Pancreas (tissue), 10 donors: ENCODE data around the gene SESTD1. TPM values are rescaled to one million over a fixed set of nuclear protein-coding genes. Genes with fewer than 3 reads are reported as not detected.

Source experiments
- ATAC-seq, 4 donors: fragments of 200-7000 bp; cut with Tn5 transposase; one replicate each; pipeline versions ENCODE4 v1.8.0 to v1.9.1; 2020; ENCODE audit warnings: mild to moderate bottlenecking in 4 of 4, moderate library complexity in 4 of 4
- DNase-seq, 6 donors: peaks; one replicate each; pipeline ENCODE4 v3.0.0-alpha.2; 2020
- FAIRE-seq: peaks from 2 replicates; lab custom pipeline; 2012; peaks lifted over from hg19 to GRCh38; lab: Jason Lieb, UNC
- H3K27ac ChIP-seq, 4 donors: fragments of 200-600 bp; sonication (generic); 1 replicate in 3 of 4; 2 replicates in 1 of 4; pipeline versions ENCODE4 v1.5.0 to v1.8.0; 2020
- H3K27me3 ChIP-seq, 4 donors: fragments of 200-600 bp; one replicate each; pipeline ENCODE4 v1.8.0; 2021
- H3K36me3 ChIP-seq, 3 donors: fragments of 200-600 bp; sonication (generic) in 1 of 3; one replicate each; pipeline versions ENCODE4 v1.5.0 to v1.8.0; 2020 to 2021
- H3K4me1 ChIP-seq, 3 donors: fragments of 200-600 bp; one replicate each; pipeline ENCODE4 v1.8.0; 2021
- H3K4me3 ChIP-seq, 4 donors: fragments of 200-600 bp; sonication (generic) in 2 of 4; one replicate each; pipeline versions ENCODE4 v1.5.0 to v1.8.0; 2020 to 2021
- H3K9me3 ChIP-seq, 4 donors: fragments of 200-600 bp; one replicate each; pipeline ENCODE4 v1.8.0; 2021
- CTCF ChIP-seq, 4 donors: fragments of 200-600 bp; sonication (generic) in 3 of 4; IDR thresholded peaks; one replicate each; pipeline versions ENCODE4 v1.5.0 to v1.8.0; 2021; ENCODE audit warnings: antibody characterized with exemption in 4 of 4
- WGBS, 2 donors: extraction: QIAGEN DNeasy Blood & Tissue Kit; methylation state at CpG; one replicate each; pipeline ENCODE4 v1.1.7; 2013; 5-methylcytosine and 5-hydroxymethylcytosine counted together
- intact Hi-C, 3 donors: fragments of 100-400 bp; cut with DNase I; formaldehyde crosslinking; loops; one replicate each; pipeline versions ENCODE4 v1.11.1 to v1.14.2; 2022
- polyA plus RNA-seq, 2 donors: library from polyadenylated mRNA; stranded (reverse); fragments of 200-250 nt; gene quantifications; one replicate each; pipeline ENCODE4 v1.2.3, GENCODE V29; 2013
- total RNA-seq, 6 donors: library from RNA; stranded (reverse); fragmentation: NEBNext Ultra II Directional in 4 of 6; extraction: Animal tissue kit (Norgen Biotek cat#: 25700) in 4 of 6; gene quantifications; one replicate each; pipeline versions ENCODE4 v1.2.1 to v1.2.4, GENCODE V29; 2021 to 2023
- donor health status: healthy with polysubstance abuse.
- donor health status: DM: no; HTN: no; CAD: no; lungs with moderate emphysema.
- donor health status: DM: no; HTN: no; CAD: no.
- donor health status: control.
- donor health status: control.
- donor health status: Bipolar disorder and iron deficiency.
- donor health status: DM: yes; HTN: yes; CAD: no.
- donor health status: DM: no; HTN: no; CAD: no.
- donor health status: DM: no; HTN: no; CAD: no.
- donor health status: DM: yes; HTN: yes; CAD: no.

The SESTD1 gene
- total and polyA plus RNA-seq, 8 donors = 4.0 to 37.0 (median 14.2) TPM

- Histone ChIP-seq H3K9me3 (no peaks in the 10 kb centered on the region), H3K27me3 (no peaks in the 10 kb centered on the region), H3K4me3 (no peak overlapping the region), H3K4me1 (no peaks in the 10 kb centered on the region), H3K27ac (no peak overlapping the region), H3K36me3 (no peaks in the 10 kb centered on the region)
- intact Hi-C loops = no loop called here
- FAIRE-seq = no peak
- TF ChIP-seq CTCF (IDR thresholded peaks at IDR 0.05) = peak in 2 of 4 donors; percentile 31 to 34
- no peak for DNase-seq
- ATAC-seq = peak in 3 of 4 donors; percentile 54 to 61 (median 56)
- 73 to 90% methylated on average over 1 of the region's 1 CpG for WGBS, 2 donors
Observed at GRCh38 chr2:179129574-179130238, 134.9 kb downstream of the SESTD1 start.

GRCh38 chr2:179125404-179125803 lies 139.2 kb downstream of the SESTD1 start:
- FAIRE-seq = no peak

GRCh38 chr2:179124282-179124681 lies 140.3 kb downstream of the SESTD1 start:
- FAIRE-seq (no peak), DNase-seq (no peak), ATAC-seq (no peak)
- peaks cover 0 to 7% (median 0%) of the 10 kb centered on the region in 3 donors for H3K36me3 ChIP-seq
- intact Hi-C loops = no loop called here
- WGBS, 2 donors = 88 to 96% methylated on average over 3 of the region's 3 CpGs
- TF ChIP-seq CTCF (IDR thresholded peaks at IDR 0.05) = no peak
- H3K4me1 ChIP-seq = no peaks in the 10 kb centered on the region
- H3K9me3 ChIP-seq = no peaks in the 10 kb centered on the region
- no peak overlapping the region for H3K27ac ChIP-seq
- H3K4me3 ChIP-seq = no peak overlapping the region
- H3K27me3 ChIP-seq = no peaks in the 10 kb centered on the region

More at GRCh38 chr2:179125404-179125803, 139.2 kb downstream of the SESTD1 start:
- H3K9me3 ChIP-seq = no peaks in the 10 kb centered on the region
- H3K4me3 ChIP-seq = no peak overlapping the region
- intact Hi-C loops = no loop called here
- DNase-seq (no peak), ATAC-seq (no peak)
- no peaks in the 10 kb centered on the region for H3K27me3 ChIP-seq
- no peak overlapping the region for H3K27ac ChIP-seq
- no peak for TF ChIP-seq CTCF (IDR thresholded peaks at IDR 0.05)
- WGBS, 2 donors = 98 to 99% methylated on average over 3 of the region's 3 CpGs
- H3K4me1 ChIP-seq = no peaks in the 10 kb centered on the region
- H3K36me3 ChIP-seq = peaks cover 0 to 3% (median 0%) of the 10 kb centered on the region in 3 donors

GRCh38 chr2:179123272-179123662 lies 141.4 kb downstream of the SESTD1 start:
- Histone ChIP-seq H3K27me3 (no peaks in the 10 kb centered on the region), H3K27ac (no peak overlapping the region), H3K4me3 (no peak overlapping the region), H3K9me3 (no peaks in the 10 kb centered on the region), H3K36me3 (peaks cover 0 to 12% (median 0%) of the 10 kb centered on the region in 3 donors), H3K4me1 (no peaks in the 10 kb centered on the region)
- 89 to 100% methylated on average over 1 of the region's 1 CpG for WGBS, 2 donors
- FAIRE-seq (no peak), ATAC-seq (no peak), DNase-seq (no peak)
- intact Hi-C loops = no loop called here
- no peak for TF ChIP-seq CTCF (IDR thresholded peaks at IDR 0.05)

- no peak for TF ChIP-seq CTCF (IDR thresholded peaks at IDR 0.05)
- Histone ChIP-seq H3K4me1 (peaks cover 0 to 20% (median 0%) of the 10 kb centered on the region in 3 donors), H3K27ac (peak overlapping the region in 2 of 4 donors; percentile 34 to 37), H3K4me3 (no peak overlapping the region), H3K27me3 (no peaks in the 10 kb centered on the region), H3K36me3 (peaks cover 0 to 7% (median 0%) of the 10 kb centered on the region in 3 donors), H3K9me3 (no peaks in the 10 kb centered on the region)
- intact Hi-C loops = no loop called here
- DNase-seq (no peak), ATAC-seq (peak; percentile 12 to 65 (median 48)), FAIRE-seq (peak; percentile 56)
Observed at GRCh38 chr2:179107737-179108136, 156.9 kb downstream of the SESTD1 start.
